Measurements from ENCODE around the gene SBNO1.

SBNO1 gene

GRCh38 chr12:123261196-123261595 is 103.5 kb downstream of the SBNO1 start:
- TF ChIP-seq SIN3A (IDR thresholded peaks at IDR 0.05; ENCODE audit: borderline replicate concordance, insufficient read depth, low read length) = no peak
- TF ChIP-seq REST (IDR thresholded peaks at IDR 0.05; ENCODE audit: insufficient read depth in 1 of 2, low read depth in 2 of 2, low read length in 2 of 2) = no peak
- no peak for TF ChIP-seq TAF1 (IDR thresholded peaks at IDR 0.05; ENCODE audit: borderline replicate concordance, insufficient read depth, low read length)
- no peak for TF ChIP-seq FOXP2 (optimal IDR thresholded peaks at IDR 0.05; ENCODE audit: borderline replicate concordance, extremely low read depth, extremely low read length, insufficient read depth)
- no peak for TF ChIP-seq POLR2AphosphoS5 (IDR thresholded peaks at IDR 0.05; ENCODE audit: low read depth, low read length)

- TF ChIP-seq REST (IDR thresholded peaks at IDR 0.05; ENCODE audit: insufficient read depth in 1 of 2, low read depth in 2 of 2, low read length in 2 of 2) = no peak
- TF ChIP-seq POLR2AphosphoS5 (IDR thresholded peaks at IDR 0.05; ENCODE audit: low read depth, low read length) = no peak
- TF ChIP-seq FOXP2 (optimal IDR thresholded peaks at IDR 0.05; ENCODE audit: borderline replicate concordance, extremely low read depth, extremely low read length, insufficient read depth) = no peak
- no peak for TF ChIP-seq TAF1 (IDR thresholded peaks at IDR 0.05; ENCODE audit: borderline replicate concordance, insufficient read depth, low read length)
- TF ChIP-seq SIN3A (IDR thresholded peaks at IDR 0.05; ENCODE audit: borderline replicate concordance, insufficient read depth, low read length) = no peak
Observed at GRCh38 chr12:123260081-123260480, 104.6 kb downstream of the SBNO1 start.

DNA sequence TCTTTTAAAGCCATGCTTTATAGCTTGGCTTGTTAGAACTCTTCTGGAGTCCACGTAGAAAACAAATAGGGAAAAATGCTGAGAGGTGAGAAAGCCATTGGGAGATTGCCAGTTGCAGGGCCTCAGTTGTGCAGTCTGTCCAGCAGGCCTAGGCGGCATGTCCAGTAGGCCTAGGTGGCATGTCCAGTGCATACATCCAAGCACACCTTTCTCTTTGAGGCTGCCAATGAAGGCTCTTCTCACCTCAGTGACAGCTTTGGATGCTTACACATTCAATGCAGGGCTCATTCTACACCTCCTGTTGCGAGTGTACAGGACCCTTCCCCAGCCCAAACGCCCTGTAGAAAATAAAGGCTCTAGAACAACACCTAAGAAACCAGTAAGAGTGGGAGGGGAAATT is 106.1 kb downstream of the SBNO1 start:
- TF ChIP-seq SIN3A (IDR thresholded peaks at IDR 0.05; ENCODE audit: borderline replicate concordance, insufficient read depth, low read length) = no peak
- TF ChIP-seq POLR2AphosphoS5 (IDR thresholded peaks at IDR 0.05; ENCODE audit: low read depth, low read length) = no peak; the same call in 1 of the 2 replicates
- TF ChIP-seq TAF1 (IDR thresholded peaks at IDR 0.05; ENCODE audit: borderline replicate concordance, insufficient read depth, low read length) = no peak
- no peak for TF ChIP-seq REST (IDR thresholded peaks at IDR 0.05; ENCODE audit: insufficient read depth in 1 of 2, low read depth in 2 of 2, low read length in 2 of 2)

- no peak for TF ChIP-seq POLR2AphosphoS5 (IDR thresholded peaks at IDR 0.05; ENCODE audit: low read depth, low read length)
- no peak for TF ChIP-seq SIN3A (IDR thresholded peaks at IDR 0.05; ENCODE audit: borderline replicate concordance, insufficient read depth, low read length)
- TF ChIP-seq FOXP2 (optimal IDR thresholded peaks at IDR 0.05; ENCODE audit: borderline replicate concordance, extremely low read depth, extremely low read length, insufficient read depth) = no peak
- TF ChIP-seq REST (IDR thresholded peaks at IDR 0.05; ENCODE audit: insufficient read depth in 1 of 2, low read depth in 2 of 2, low read length in 2 of 2) = no peak
- no peak for TF ChIP-seq TAF1 (IDR thresholded peaks at IDR 0.05; ENCODE audit: borderline replicate concordance, insufficient read depth, low read length)
Observed at GRCh38 chr12:123254853-123255446, 109.7 kb downstream of the SBNO1 start.
